Bronchial epithelial cell (primary cell): ENCODE data around the gene RGCC. TPM values are rescaled to one million over a fixed set of nuclear protein-coding genes. Genes with fewer than 3 reads are reported as not detected.
A peak's percentile ranks its signal among the peaks of the same experiment; 100 is the strongest.

Source experiments
- DNase-seq: peaks from one replicate; pipeline ENCODE4 v3.0.0-alpha.2; 2010; ENCODE audit warnings: low read depth
- FAIRE-seq: peaks from 2 replicates; lab custom pipeline; 2011; peaks lifted over from hg19 to GRCh38; lab: Jason Lieb, UNC
- H3K27me3 ChIP-seq: 2 replicates; pipeline ENCODE4 v1.5.1; 2011; ENCODE audit warnings: low read length; ENCODE audit not compliant: control insufficient read depth, insufficient read depth
- H3K36me3 ChIP-seq: 2 replicates; pipeline ENCODE4 v1.5.1; 2011; ENCODE audit warnings: low read length; ENCODE audit not compliant: control insufficient read depth, insufficient read depth
- H3K4me3 ChIP-seq: 2 replicates; pipeline ENCODE4 v1.5.1; 2011; ENCODE audit warnings: mild to moderate bottlenecking, low read depth, low read length, control low read depth
- total RNA-seq: library from RNA; depleted of rRNA; stranded (reverse); fragments of >200 nt; gene quantifications from 2 replicates; pipeline ENCODE4 v1.2.1, GENCODE V29; 2014
- TF ChIP-seq, protein P1 (sequence below): IDR thresholded peaks from 2 replicates; pipeline ENCODE4 v1.5.1; 2011; ENCODE audit warnings: mild to moderate bottlenecking, moderate library complexity, low read length, control low read depth, inconsistent platforms; ENCODE audit not compliant: insufficient read depth, severe bottlenecking

RGCC gene
- total RNA-seq, 1 donor from 2014 or later = 13.2 TPM

GRCh38 chr13:41515491-41516139 lies 58.3 kb downstream of the RGCC start:
- FAIRE-seq (no peak), DNase-seq (no peak)
- H3K4me3 ChIP-seq = no peak overlapping the region
- H3K27me3 ChIP-seq = no peaks in the 10 kb centered on the region
- TF ChIP-seq, protein P1, sequence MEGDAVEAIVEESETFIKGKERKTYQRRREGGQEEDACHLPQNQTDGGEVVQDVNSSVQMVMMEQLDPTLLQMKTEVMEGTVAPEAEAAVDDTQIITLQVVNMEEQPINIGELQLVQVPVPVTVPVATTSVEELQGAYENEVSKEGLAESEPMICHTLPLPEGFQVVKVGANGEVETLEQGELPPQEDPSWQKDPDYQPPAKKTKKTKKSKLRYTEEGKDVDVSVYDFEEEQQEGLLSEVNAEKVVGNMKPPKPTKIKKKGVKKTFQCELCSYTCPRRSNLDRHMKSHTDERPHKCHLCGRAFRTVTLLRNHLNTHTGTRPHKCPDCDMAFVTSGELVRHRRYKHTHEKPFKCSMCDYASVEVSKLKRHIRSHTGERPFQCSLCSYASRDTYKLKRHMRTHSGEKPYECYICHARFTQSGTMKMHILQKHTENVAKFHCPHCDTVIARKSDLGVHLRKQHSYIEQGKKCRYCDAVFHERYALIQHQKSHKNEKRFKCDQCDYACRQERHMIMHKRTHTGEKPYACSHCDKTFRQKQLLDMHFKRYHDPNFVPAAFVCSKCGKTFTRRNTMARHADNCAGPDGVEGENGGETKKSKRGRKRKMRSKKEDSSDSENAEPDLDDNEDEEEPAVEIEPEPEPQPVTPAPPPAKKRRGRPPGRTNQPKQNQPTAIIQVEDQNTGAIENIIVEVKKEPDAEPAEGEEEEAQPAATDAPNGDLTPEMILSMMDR = no peak
- H3K36me3 ChIP-seq = no peaks in the 10 kb centered on the region

GRCh38 chr13:41516166-41516565 lies 58.8 kb downstream of the RGCC start:
- H3K27me3 ChIP-seq = no peaks in the 10 kb centered on the region
- peak; percentile 23 for FAIRE-seq
- DNase-seq = no peak
- H3K36me3 ChIP-seq = no peaks in the 10 kb centered on the region
- TF ChIP-seq, protein P1 = no peak
- H3K4me3 ChIP-seq = no peak overlapping the region

DNA sequence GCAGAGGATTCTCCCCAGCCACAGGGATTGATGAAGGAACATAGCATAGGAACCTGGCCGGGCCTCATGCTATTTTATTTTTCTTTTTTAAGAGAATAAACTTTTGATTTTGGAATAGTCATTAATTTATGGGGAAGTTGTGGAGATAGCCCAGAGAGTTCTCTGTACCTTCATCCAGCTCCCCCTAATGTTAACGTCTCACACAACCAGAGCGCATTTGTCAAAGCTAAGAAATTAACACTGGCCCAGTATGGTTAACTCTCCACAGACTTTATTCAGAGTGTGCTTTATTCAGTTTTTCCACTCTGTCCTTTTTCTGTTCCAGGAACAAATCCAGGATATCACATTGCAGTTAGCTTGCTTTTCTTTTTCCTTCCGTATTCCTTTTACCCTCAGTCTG lies 59.4 kb downstream of the RGCC start:
- no peak for FAIRE-seq
- H3K4me3 ChIP-seq = no peak overlapping the region
- TF ChIP-seq, protein P1 = no peak
- no peaks in the 10 kb centered on the region for H3K27me3 ChIP-seq
- H3K36me3 ChIP-seq = no peaks in the 10 kb centered on the region
- no peak for DNase-seq

GRCh38 chr13:41520016-41520659 lies 62.8 kb downstream of the RGCC start:
- H3K27me3 ChIP-seq = no peaks in the 10 kb centered on the region
- TF ChIP-seq, protein P1 = no peak
- FAIRE-seq (peak; percentile 7), DNase-seq (no peak)
- no peaks in the 10 kb centered on the region for H3K36me3 ChIP-seq
- H3K4me3 ChIP-seq = no peak overlapping the region

Other genes with a start within 250 kb of the RGCC start
- gene MTRF1, start 194.0 kb upstream of the RGCC start, total RNA-seq = 10.0 and 11.4 TPM in 2 replicates
- 7.3 and 7.6 TPM in 2 replicates for gene NAA16, start 146.3 kb upstream of the RGCC start, total RNA-seq